ENCODE results near the gene ANXA11.

DNA sequence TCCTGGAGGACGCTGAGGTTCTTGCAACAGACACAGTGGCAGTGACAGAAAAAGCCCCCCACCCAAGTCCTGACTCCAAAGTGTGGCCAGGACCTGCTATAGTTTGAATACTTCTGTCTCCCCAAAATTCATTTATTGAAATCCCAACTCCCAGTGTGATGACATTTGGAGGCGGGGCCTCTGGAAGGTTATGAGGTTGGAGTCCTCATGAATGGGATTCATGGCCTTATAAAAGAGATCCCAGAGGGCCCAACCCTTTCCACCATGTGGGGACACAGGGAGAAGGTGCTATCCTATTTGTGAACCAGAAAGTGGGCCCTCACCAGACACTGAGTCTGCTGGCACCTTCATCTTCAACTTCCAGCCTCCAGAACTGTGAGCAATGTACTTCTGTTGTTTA is 18.3 kb downstream of the ANXA11 start:
- TF ChIP-seq, protein P1, sequence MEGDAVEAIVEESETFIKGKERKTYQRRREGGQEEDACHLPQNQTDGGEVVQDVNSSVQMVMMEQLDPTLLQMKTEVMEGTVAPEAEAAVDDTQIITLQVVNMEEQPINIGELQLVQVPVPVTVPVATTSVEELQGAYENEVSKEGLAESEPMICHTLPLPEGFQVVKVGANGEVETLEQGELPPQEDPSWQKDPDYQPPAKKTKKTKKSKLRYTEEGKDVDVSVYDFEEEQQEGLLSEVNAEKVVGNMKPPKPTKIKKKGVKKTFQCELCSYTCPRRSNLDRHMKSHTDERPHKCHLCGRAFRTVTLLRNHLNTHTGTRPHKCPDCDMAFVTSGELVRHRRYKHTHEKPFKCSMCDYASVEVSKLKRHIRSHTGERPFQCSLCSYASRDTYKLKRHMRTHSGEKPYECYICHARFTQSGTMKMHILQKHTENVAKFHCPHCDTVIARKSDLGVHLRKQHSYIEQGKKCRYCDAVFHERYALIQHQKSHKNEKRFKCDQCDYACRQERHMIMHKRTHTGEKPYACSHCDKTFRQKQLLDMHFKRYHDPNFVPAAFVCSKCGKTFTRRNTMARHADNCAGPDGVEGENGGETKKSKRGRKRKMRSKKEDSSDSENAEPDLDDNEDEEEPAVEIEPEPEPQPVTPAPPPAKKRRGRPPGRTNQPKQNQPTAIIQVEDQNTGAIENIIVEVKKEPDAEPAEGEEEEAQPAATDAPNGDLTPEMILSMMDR (IDR thresholded peaks at IDR 0.05; ENCODE audit: borderline replicate concordance, extremely low read depth, low read length, poor library complexity, severe bottlenecking), result no peak
- TF ChIP-seq EZH2 (IDR thresholded peaks at IDR 0.05; ENCODE audit: borderline replicate concordance, low read depth, low read length, severe bottlenecking), result no peak

Measured in DND-41 (cell line).